GM18951 (cell line): ENCODE data around the gene SMG6.
"Not testable (repeated sequence)": the region's sequence is repeated elsewhere in the genome, so short reads cannot be mapped to it uniquely, and the experiment has no call there.

ENCODE experiments used
- POLR2A ChIP-seq: IDR thresholded peaks from 4 replicates; pipeline ENCODE4 v1.6.1; 2011; ENCODE audit warnings: mild to moderate bottlenecking; ENCODE audit not compliant: insufficient read length, insufficient read depth; ENCODE audit errors: extremely low read depth
- in situ Hi-C: fragments of 300-500 bp; cut with MboI; formaldehyde crosslinking; loops from one replicate; pipeline ENCODE4 v1.12.0; 2022; ENCODE audit warnings: low sequenced_read_pairs, mixed read lengths, inconsistent platforms; ENCODE audit not compliant: unreplicated experiment

Gene SMG6

DNA sequence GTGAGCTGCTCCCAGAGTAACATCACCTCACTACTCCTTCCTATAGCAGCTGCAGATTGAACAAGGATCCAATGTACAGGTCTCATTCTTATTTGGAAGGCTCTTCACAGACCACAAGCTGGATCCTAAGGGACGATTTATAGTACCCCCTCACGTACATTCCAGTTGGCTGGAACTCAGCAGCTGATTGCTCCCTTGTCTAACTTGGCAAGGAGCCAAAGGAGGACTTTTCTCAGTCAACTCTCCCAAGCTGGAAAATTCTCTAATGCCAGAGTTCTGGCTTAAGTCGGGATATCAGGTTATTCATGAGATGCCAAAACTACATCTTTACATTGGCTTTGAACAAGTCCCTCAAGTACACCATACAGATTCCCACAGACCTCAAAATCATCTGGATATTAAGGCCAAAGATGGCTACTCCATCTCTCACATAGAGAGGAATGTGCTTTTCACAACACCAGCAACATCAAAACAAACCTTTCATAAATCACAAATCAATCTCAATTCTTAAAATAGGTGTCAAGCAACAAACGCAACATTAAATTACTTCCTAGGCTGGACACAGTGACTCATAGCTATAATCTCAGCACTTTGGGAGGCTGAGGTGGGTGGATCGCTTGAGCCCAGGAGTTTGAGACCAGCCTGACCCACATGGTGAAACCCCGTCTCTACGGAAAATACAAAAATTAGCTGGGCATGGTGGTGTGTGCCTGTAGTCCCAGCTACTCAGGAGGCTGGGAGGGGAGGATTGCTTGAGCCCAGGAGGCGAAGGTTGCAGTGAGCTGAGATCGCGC is 39.3 kb downstream of the SMG6 start:
- in situ Hi-C loops = no loop called here
- TF ChIP-seq POLR2A = no peak

DNA sequence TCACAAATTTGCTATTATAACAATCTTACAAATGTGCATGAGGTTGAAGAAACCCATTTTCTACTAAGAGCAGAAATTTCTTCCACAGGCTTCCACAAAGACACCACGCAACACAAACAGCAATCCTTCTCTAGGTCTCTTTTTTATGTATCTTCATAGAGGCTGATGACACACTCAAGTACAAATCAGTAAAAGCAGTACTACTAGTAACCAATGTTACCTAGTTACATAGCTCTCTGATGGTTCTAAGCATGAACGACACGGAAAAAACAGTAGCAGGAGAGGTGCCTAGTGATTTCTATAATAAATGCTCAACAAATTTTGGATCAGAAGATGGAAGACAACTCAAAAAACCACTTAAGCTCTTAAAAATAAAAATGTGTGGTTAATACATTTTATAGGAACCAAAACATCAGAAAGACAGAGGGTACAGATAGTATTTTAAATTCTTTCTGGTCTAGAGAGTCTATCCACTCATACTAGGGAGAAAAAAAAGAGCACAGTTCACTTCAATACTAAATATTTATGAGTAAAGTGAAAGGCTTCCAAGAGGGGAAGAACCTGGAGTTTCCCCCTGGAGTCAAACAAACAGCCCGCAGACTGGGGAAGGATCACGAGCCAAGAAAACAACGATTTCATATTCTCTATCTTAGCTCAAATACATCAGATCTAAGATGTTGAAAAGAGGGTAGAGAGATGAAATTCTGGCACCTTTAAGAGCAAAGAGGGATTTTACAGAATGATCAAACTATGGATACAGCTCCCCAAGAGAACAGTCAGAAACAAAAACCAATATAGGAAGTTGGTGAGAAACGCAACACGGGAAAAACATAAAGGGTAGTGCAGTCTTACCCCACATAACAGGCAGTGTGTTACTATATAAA is 40.2 kb downstream of the SMG6 start:
- TF ChIP-seq POLR2A = no peak
- in situ Hi-C loops = no loop called here

DNA sequence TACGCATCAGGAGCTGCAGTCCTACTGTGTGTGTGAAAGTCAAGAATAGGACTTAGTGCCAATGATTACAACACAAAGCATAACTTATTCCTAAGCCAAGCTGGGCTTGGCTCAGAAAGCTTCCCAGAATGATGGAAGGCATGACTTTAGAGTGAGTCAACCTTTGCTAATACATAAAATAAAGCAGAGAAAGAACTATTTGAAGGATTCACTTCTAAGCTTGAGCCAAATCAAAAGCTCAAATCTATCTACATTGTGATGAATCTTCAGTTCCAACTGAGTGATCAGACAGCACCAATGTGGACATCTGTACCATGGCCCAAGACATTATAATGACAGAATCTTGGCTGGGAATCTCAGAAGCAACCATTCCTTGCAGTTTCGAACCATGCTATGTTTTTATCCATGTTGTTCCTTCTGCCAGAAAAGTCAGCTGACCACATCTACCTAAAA is 41.4 kb downstream of the SMG6 start:
- no peak for TF ChIP-seq POLR2A
- in situ Hi-C loops = no loop called here

DNA sequence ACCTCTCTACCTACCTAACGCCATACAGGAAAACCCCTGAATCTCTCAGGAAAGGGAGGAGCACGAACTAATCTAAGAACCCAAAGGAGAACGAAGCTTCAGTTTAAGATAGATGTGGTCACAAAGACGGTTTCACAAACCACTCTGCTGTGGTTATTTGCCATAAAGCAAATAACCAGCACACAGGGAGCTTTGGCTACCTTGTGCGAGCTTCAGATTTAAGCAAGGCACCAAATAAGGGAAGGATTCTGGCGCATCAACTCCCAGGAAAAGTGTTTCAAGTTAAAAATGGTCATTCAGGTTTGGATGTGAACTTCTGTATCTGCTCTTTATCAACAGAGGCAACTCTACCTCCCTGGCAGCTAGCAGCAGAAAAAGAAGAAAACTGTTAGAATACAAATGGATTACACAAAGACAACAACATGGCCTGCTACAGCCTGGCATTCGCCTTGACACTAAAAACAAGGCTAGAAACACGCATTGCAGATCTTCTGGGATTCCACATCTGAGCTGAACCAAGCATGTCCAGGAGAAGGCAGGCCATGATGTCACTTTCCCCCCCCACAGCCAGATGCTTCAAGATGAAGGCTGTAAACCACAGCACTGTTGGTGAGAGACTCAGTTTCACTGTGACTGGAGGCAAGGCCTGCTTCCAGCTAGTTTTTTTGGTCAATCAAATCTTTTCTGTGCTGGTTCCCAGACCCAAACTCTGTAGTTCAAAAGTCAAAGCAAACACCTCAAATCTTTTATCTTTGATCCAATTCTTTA is 43.6 kb downstream of the SMG6 start:
- in situ Hi-C loops = no loop called here
- no peak for TF ChIP-seq POLR2A

DNA sequence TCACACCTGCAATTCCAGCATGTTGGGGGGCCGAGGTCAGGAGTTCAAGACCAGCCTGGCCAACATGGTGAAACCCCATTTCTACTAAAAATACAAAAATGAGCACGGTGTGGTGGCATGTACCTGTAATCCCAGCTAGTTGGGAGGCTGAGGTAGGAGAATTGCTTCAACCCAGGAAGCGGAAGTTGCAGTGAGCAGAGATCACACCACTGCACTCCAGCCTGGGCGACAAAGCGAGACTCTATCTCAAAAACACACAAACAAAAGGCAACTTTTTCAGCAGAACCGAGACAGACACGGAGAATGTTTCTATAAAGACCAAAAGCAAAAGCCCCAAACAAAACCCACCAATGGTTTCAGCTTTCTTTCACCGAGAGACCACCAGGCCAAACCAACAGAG is 44.8 kb downstream of the SMG6 start:
- in situ Hi-C loops = not testable (repeated sequence)

DNA sequence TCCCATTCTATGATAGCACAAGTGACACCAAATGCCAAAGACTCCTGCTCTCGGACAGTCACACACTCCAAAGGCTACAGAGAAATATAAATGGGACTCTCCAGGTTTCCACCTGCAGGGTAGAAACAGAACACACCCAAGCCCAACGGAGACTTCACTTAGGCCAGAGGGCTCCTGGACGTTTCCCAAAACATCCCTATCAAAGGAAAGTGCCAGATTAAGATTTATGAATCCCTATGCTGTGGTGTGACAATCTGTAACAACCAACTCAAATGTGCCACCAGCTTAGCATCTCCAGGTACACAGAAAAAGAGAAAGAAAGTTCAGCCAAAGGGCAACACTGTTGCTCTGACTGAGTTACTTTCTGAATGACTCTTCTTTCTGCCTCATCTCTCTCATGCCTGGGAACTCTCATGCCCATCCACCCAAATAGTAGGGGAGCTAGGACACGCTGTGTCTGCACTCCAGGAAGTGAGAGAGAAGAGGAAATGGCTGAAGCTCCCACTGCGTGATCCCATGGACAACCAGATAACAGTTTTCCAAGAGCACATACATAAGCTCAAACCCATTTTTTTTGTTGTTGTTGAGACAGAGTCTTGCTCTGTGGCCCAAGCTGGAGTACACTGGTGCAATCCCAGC is 49.7 kb downstream of the SMG6 start:
- in situ Hi-C loops = no loop called here
- TF ChIP-seq POLR2A = no peak

DNA sequence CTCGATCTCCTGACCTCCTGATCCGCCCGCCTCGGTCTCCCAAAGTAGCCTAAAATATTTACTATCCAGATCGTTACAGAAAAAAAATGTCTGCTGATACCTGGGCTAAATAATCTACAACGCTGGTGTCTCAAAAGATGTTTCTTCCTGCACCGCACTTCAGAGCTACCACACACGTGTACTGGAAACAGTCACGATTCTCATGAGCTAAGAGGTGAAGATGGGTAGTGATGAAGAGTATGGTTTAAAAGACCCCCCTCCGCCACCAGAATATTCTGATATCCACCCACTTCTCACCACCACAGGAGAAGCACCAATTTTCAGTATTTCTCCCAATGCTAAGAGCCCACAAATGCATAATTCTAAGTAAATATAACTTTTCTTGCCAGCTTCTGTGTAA is 50.2 kb downstream of the SMG6 start:
- TF ChIP-seq POLR2A = no peak
- in situ Hi-C loops = no loop called here

DNA sequence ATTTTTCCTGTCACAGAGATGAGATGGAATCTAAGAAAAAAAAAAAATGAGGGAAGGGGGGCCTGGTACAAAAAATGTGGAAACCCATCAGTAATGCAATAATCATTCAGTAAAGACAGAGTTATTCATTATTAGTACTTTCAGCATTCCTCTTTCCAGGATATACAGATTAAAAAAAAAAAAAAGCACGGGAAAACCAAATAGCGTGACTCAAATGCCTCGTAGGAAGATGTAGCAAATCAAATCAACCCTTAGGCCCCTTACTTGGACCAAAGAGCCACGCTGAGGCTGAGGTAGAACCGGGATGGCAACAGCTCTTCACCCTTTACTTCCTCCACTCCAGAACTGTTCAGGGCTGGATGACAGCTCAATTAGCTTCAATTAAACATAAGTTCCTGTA is 52.5 kb downstream of the SMG6 start:
- in situ Hi-C loops = no loop called here
- no peak for TF ChIP-seq POLR2A

DNA sequence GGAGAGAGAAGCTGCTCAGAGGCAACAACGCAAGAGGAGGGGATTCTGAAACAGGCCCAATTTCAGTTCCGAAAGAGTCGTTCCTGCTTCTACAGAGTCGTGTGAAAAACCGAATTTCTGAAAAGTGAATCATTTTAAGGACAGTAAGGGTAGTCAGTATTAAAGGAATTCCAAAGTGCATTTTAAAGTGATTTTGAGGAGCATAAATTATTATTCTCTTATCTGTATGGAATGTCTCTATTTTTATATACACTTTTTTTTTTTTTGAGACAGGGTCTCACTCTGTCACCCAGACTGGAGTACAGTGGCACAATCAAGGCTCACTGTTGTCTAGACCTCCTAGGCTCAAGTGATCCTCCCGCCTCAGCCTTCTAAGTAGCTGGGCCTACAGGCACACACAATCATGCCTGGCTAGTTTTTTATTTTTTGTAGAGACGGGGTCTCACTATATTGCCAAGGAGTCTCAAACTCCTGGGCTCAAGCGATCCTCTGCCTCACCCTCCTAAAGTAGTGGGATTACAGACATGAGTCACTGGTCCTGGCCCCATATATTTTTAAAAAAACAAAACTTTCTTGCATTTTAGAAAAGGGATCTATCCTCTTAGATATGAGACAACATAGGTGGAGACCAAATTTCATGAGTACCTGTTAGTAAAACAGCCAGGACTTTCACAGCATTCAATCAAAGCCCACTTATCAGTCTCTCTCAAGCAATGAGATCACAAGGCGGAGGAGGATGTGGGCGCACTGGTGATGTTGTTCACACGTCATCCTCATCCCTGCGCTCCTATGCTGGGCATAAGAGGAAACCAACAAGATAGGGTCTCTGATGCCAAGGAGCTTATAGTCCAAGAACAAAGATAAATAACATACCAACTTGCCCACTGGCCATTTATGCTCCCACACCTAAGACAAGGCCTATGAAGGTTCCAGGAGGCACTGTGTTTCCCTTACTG is 53.2 kb downstream of the SMG6 start:
- in situ Hi-C loops = no loop called here
- TF ChIP-seq POLR2A = no peak

DNA sequence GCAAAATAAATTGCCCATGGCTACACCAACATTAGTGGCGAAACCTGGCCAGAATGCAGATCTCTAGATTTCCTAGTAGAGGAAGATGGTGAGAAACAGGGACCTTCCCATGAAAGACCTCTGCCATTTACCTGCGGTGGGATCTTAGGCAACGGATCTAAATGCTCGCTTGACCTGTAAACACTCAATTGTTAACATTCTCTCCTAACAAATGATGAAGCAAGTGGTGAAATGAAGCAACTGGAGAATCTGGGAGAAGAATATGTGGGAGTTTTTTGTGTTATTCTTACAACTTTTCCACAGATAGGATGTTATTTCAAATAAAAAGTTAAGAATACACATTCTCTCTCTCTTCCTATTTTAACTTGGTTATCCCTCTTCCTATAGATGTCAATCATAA is 56.6 kb downstream of the SMG6 start:
- in situ Hi-C loops = loop anchor here (10.0 kb wide), 1 partner anchor 182 kb away; no protein-coding TSS in a partner anchor
- TF ChIP-seq POLR2A = no peak

DNA sequence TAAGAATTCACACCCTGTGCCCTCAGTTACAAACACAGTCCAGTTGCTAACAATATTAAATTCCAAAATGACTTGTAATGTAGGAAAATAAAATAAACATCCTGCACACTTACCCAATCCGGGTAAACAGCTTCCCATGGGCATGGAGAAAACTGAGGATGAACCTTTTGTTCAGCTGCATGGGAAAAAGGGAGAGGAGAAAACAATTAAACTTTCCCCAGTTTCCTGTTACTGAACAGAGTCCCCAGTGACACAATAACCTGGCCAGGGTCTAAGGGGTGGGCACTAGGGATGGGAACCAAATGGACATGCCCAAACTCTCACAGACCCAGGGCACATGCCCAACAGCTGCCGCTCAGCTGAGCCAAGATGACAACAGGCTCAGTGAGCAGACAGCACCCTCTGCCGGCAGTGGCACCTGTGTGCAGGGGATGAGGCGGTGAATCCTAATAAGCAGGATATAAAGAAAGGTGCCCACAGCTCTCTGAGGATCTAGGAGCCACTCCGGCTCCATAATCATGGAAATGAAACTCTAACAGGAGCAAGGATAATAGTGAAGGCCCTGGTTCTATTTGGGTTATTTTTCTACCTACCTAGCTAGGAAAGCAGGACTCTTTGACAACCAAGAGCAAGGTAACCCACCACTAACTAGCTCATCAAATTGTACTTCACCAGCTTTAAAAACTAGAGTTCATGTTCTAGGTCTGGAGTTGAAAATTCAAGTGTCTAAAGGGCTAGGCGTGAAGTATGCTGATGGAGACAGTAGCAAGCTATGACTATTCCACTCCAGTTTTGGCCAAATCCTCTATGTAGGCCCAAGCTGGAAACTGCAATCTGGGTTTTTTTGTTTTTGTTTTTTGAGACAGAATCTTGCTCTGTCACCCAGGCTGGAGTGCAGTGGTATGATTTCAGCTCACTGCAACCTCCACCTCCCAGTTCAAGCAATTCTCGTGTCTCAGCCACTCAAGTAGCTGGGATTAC is 58.8 kb downstream of the SMG6 start:
- TF ChIP-seq POLR2A = no peak
- in situ Hi-C loops = loop anchor here (10.0 kb wide), 1 partner anchor 180 kb away; no protein-coding TSS in a partner anchor

DNA sequence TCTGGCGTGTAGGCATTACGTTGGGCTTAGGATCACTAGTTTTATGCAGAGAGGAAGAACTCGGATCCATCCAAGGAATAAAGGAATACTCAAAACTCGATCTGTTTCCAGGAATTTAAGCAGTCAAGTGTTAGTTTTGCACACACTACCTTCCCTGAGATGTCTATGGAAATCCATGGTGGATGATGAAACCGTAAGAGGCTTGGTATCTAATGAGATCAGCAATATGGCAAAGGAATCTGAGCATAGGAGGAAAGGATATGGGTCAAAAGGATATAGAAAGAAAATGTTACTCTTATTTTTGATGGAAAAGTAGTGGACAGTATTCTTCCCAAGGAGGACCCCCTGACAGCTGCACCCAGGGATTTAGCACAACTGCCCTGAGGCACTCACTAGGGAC is 59.6 kb downstream of the SMG6 start:
- in situ Hi-C loops = loop anchor here (10.0 kb wide), 1 partner anchor 179 kb away; no protein-coding TSS in a partner anchor
- no peak for TF ChIP-seq POLR2A
